NK-92 (cell line): Measurements from ENCODE around the gene MYCN.
"Not testable (repeated sequence)": the region's sequence is repeated elsewhere in the genome, so short reads cannot be mapped to it uniquely, and the experiment has no call there.

Experiments
- DNase-seq: peaks from one replicate; lab custom pipeline; 2025; ENCODE audit not compliant: unreplicated experiment; lab: John Stamatoyannopoulos, UW

MYCN gene

DNA sequence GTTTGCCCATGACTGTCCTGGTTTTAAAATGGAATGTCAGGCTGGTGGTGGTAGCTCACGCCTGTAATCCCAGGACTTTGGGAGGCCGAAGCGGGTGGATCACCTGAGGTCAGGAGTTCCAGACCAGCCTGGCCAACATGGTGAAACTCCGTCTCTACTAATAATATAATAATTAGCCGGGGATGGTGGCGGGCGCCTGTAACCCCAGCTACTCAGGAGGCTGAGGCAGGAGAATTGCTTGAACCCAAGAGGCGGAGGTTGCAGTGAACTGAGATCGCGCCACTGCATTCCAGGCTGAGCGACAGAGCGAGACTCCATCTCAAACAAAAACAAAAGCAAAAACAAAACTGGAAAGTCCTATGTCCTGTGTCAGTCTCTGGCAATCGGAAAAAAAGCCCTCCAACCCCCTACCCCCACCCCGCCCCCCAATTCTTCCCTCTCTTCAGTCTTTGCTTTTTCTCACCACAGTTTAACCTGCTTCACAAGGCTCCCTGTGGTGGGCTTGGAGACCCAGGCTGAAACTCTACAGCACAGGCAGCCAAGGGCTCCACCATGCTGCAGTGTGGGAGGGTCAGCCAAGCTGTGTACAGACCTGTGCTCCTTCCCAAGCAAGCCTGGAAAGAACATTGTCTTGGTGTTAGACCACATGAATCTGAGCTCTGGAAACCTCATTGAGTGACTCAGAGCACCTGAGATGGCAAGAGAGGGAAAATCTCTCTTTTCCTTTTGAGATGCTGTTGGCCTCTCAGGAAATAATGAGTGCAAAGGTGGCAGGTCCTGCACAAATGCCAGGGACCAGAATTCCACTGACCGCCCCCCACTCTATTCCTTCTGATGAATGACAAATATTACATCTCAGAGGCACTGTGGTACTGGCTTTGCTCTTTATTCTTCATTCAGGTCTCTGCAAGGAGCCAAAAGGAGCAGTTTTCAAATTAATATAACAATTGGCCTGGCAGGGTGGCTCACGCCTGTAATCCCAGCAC is 16.7 kb downstream of the MYCN start:
- DNase-seq = no peak

- DNase-seq = no peak
These were observed 17.7 kb downstream of the MYCN start for GRCh38 chr2:15957881-15958713.

DNA sequence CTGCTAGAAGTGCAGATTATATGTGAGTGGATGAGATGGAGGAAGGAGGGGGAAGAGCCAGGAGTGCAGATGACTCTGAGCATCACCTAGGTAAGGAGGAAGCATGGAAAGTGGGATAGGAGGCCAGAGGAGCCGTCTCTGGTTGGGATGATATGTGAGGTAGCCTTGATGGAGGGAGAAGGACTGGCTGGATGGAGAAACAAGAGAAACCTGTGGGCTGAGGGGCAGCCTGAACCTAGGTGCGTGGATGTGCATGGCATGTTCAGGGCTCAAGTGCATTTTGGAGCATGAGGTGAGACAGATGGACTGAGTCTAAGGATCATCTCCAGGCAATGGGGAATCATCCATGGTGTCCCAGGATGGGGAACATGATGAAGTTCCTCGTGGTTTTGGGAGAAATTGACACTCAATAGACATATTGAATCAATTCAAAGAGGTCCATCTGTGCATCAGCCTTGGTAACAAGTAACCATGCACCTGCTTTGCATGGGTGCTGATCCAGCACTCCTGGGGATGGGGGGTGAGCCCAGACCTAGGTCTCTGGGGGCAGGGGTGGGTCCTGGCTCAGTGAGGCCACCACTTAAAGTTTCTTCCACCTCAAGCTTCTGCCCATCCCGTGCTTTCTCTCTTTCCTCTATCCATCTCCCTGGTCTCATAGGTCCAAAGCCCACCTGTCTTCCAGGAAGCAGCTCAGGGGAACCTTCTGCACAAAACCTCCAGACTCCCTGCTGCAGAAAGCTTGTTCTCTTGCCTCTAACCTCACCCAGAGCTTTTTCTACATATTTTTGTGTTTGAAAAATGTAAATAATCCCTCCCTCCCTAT is 19.2 kb downstream of the MYCN start:
- DNase-seq = no peak

- not testable (repeated sequence) for DNase-seq
These were observed 19.8 kb downstream of the MYCN start for GRCh38 chr2:15960154-15960520.

GRCh38 chr2:15963109-15963976 is 23.0 kb downstream of the MYCN start:
- DNase-seq = not testable (repeated sequence)

- DNase-seq = no peak
These were observed 23.8 kb downstream of the MYCN start for GRCh38 chr2:15963977-15964670.

DNA sequence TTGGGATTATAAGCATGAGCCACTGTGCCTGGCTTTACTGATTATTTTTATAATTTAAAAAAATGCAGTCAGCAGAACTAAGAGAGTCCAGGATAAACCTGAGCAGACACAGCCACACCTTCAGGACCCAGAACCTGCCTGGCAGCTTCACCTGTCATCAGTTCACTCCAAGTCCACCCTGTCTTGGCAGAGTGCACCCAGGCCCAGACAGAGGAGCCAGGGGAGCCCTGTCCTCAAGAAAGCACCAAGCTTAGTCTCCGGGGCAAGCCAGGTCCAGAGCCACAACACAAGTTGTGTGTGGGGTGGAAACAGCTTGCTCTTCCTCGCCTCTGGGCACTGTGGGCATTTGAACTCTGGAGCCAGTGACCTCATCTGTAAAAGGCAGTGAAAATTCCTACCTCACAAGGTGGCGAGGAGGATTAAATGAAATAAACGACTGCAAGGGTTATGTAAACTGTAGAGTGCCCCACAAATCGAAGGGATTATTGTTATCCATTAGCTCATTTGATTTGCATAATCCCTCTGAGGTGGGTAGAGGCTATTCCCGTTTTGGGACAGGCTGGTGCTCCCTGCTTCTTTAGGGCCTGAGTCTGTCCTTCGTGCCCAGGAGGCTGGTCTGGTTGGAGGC is 24.7 kb downstream of the MYCN start:
- DNase-seq = no peak

GRCh38 chr2:15965564-15966019 is 25.2 kb downstream of the MYCN start:
- DNase-seq = no peak

DNA sequence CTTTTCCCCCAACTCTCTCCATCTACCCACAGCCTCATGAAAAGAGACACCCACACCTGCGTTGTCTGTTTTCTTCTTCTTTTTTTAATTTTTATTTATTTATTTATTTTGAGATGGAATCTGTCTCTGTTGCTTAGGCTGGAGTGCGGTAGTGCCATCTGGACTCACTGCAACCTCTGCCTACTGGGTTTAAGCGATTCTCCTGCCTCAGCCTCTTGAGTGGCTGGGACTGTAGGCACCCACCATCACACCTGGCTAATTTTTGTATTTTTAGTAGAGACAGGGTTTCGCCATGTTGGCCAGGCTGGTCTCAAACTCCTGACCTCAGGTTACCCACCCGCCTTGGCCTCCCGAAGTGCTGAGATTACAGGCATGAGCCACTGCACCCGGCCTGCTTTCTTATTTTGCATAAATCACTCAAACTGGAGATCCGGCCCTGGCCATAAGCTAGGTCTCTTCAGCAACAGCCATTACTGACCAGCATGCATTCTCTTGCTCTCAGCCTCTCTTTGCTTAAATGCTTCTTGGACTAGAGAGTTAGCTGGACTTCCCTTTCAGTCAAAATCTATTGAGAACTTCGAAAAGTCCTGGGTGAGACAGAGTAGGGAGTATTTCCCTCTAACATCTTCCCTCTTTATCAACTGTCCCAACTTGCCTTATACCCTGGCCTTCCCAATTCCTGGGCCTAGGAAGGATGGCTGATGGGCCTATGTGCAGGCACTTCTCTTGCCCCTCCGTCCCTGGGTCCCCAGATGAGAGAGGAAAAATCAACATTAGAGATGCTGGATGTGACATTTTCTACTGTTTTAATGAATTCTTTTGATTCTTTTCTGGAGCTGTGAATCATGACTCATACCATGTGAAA is 27.3 kb downstream of the MYCN start:
- no peak for DNase-seq

GRCh38 chr2:15968280-15969178 is 28.2 kb downstream of the MYCN start:
- DNase-seq = no peak

DNA sequence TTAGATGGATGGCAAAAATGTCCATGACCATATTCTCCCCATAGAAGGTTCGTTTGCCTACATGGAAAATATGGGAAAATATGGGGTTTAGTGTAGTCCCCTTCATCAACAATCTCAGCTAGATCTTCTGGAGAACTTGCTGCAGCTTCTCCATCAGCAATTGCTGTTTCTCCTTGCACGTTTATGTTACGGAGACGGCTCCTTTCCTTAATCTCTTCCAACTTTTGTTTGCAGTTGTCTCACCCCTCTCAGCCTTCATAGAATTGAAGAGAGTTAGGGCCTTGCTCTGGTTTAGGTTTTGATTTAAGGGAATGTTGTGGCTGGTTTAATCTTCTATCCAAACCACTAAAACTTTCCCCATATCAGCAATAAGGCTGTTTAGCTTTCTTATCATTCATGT is 28.9 kb downstream of the MYCN start:
- DNase-seq = no peak

- no peak for DNase-seq
These were observed 30.4 kb downstream of the MYCN start for GRCh38 chr2:15970701-15971100.

GRCh38 chr2:15971351-15971750 is 31.0 kb downstream of the MYCN start:
- DNase-seq = no peak

GRCh38 chr2:15971831-15972522 is 31.6 kb downstream of the MYCN start:
- no peak for DNase-seq

DNA sequence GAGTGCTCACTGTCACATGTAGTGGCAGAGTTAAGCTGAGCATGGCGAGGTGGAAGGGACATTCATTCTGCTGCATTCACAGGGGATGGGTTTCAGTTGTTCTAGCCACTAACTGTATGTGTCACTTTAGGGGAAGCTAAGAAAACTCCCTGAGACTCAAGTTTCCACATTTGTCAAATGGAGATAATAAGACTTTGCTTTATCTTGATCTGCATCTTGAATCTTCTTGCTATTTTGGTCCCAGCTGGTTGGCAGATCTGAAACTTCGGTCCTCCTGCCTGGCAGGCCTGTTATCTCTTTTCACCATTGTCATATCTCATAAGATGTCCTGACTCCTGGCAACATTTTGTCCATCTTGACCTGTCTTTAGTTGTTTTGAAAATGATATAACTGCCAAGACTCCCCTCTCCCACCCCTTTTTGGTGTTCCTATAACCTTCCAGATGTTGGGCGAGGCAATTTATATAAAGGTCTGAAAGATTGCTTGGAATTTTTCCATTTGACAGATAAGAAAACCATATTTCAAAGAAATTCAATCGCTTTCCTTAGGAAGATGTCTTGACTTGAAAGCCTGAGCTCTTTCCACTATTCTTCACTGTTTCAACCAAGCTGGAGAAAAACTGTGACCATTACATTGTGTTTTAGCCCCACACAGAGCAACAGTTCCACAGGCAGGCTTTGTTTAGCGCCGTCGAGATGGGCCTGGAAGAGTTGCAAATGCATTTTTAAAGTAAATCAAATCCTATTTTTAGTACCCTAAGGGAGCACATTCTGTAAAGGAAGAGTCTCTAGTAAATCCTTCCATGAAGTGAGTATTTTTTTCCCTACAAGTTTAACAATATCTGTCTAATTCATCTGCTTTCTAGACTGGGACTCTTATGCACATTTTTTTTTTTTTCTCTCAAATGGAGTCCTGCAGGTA is 33.4 kb downstream of the MYCN start:
- DNase-seq = no peak
